ENCODE measurements around the gene SCG2.

DNA sequence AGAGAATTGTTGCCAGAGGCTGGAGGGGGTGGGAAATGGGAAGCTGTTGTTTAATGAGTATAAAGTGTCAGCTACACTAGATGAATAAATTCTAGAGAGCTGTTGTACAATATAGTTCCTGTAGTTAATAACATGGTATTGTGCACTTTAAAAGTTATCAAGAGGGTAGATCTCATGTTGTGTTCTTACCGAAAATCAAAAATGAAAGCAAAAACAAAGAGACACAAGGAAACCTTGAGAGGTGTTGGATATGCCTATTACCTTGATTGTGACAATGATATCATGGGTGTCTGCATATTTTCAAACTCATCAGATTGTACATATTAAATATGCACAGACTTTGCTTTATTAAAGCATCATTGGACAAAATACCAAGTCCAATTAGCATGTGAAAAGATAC is 43.2 kb downstream of the SCG2 start:
- TF ChIP-seq CTCF (IDR thresholded peaks at IDR 0.05): no peak
- no peak for TF ChIP-seq POLR2A (IDR thresholded peaks at IDR 0.05)

Data from Peyer's patch (tissue), 4 donors.